SK-MEL-5 (cell line): Measurements from ENCODE around the gene CEP128. TPM values are rescaled to one million over a fixed set of nuclear protein-coding genes. Genes with fewer than 3 reads are reported as not detected.

Source experiments
- DNase-seq: peaks from one replicate; pipeline ENCODE4 v3.0.0-alpha.2; 2016; ENCODE audit warnings: low read depth, low spot score
- in situ Hi-C: cut with HindIII; loops from 2 replicates; pipeline ENCODE4 v1.10.0; 2016; ENCODE audit warnings: low sequenced_read_pairs, high pct_unique_total_duplicates, low pct_unique_long_range_greater_than_20kb
- total RNA-seq: library from RNA; depleted of rRNA; stranded (reverse); fragments of >200 nt; shearing (Covaris generic); gene quantifications from 2 replicates; pipeline ENCODE4 v1.2.3, GENCODE V29; 2014

CEP128 gene
- total RNA-seq, 1 experiment from 2014 or later = 1.6 TPM

- in situ Hi-C loops = no loop called here
- DNase-seq = no peak
These were observed 177.0 kb downstream of the CEP128 start for GRCh38 chr14:80764496-80764895.

GRCh38 chr14:80762641-80763228, 178.8 kb downstream of the CEP128 start:
- no peak for DNase-seq
- in situ Hi-C loops = no loop called here

GRCh38 chr14:80754696-80755095, 186.8 kb downstream of the CEP128 start:
- DNase-seq = no peak

GRCh38 chr14:80751285-80751684, 190.3 kb downstream of the CEP128 start:
- in situ Hi-C loops = no loop called here
- DNase-seq = no peak

More at GRCh38 chr14:80754696-80755095, 186.8 kb downstream of the CEP128 start:
- in situ Hi-C loops = no loop called here

- DNase-seq = no peak
- in situ Hi-C loops = no loop called here
These were observed 215.3 kb downstream of the CEP128 start for GRCh38 chr14:80726211-80726610.

- DNase-seq = no peak
- in situ Hi-C loops = no loop called here
These were observed 222.6 kb downstream of the CEP128 start for GRCh38 chr14:80718940-80719339.

GRCh38 chr14:80714474-80714873, 227.1 kb downstream of the CEP128 start:
- in situ Hi-C loops = no loop called here
- DNase-seq = no peak

GRCh38 chr14:80713076-80713850, 228.3 kb downstream of the CEP128 start:
- in situ Hi-C loops = no loop called here
- DNase-seq = peak; percentile 88

- in situ Hi-C loops = no loop called here
These were observed 236.1 kb downstream of the CEP128 start for GRCh38 chr14:80705241-80705980.

GRCh38 chr14:80700601-80701000, 240.9 kb downstream of the CEP128 start:
- no peak for DNase-seq
- in situ Hi-C loops = no loop called here

More at GRCh38 chr14:80705241-80705980, 236.1 kb downstream of the CEP128 start:
- DNase-seq = no peak

GRCh38 chr14:80699861-80700260, 241.7 kb downstream of the CEP128 start:
- in situ Hi-C loops = no loop called here
- DNase-seq = no peak

GRCh38 chr14:80698974-80699373, 242.6 kb downstream of the CEP128 start:
- no peak for DNase-seq
- in situ Hi-C loops = no loop called here

GRCh38 chr14:80695869-80696268, 245.7 kb downstream of the CEP128 start:
- DNase-seq = no peak
- in situ Hi-C loops = no loop called here

GRCh38 chr14:80692903-80693302, 248.6 kb downstream of the CEP128 start:
- in situ Hi-C loops = no loop called here
- no peak for DNase-seq

GRCh38 chr14:80681651-80682050, 259.9 kb downstream of the CEP128 start:
- in situ Hi-C loops = no loop called here
- DNase-seq = no peak

- in situ Hi-C loops = no loop called here
- DNase-seq = no peak
These were observed 262.3 kb downstream of the CEP128 start for GRCh38 chr14:80679273-80679672.

GRCh38 chr14:80678436-80678835, 263.1 kb downstream of the CEP128 start:
- in situ Hi-C loops = no loop called here
- DNase-seq = no peak

GRCh38 chr14:80669426-80669825, 272.1 kb downstream of the CEP128 start:
- DNase-seq = no peak
- in situ Hi-C loops = no loop called here
